HL-60 (cell line): ENCODE data around the gene DLX5.
A peak's percentile ranks its signal among the peaks of the same experiment; 100 is the strongest.

ENCODE experiments used
- DNase-seq, 2 experiments: peaks; one replicate each; pipeline ENCODE4 v3.0.0-alpha.2; 2010 to 2020; ENCODE audit warnings: low read depth in 1 of 2, low spot score in 1 of 2
- H3K27ac ChIP-seq: fragments of 250-450 bp; sonication (Bioruptor Pico); replicated peaks from 2 replicates; pipeline ENCODE4 v1.5.1; 2020; ENCODE audit warnings: mild to moderate bottlenecking, moderate library complexity
- H3K27me3 ChIP-seq: fragments of 250-450 bp; sonication (Bioruptor Pico); 2 replicates; pipeline ENCODE4 v1.5.1; 2021; ENCODE audit warnings: mild to moderate bottlenecking, moderate library complexity; ENCODE audit not compliant: insufficient read depth, poor library complexity, severe bottlenecking
- H3K4me3 ChIP-seq: replicated peaks from 2 replicates; pipeline ENCODE4 v1.5.1; 2011; ENCODE audit warnings: mild to moderate bottlenecking, control low read depth, low read length; ENCODE audit not compliant: insufficient read depth
- CTCF ChIP-seq: IDR thresholded peaks from one replicate; pipeline ENCODE4 v1.5.1; 2011; ENCODE audit warnings: low read length, control low read depth, inconsistent platforms; ENCODE audit not compliant: insufficient read depth
- GABPA ChIP-seq: IDR thresholded peaks from 2 replicates; pipeline ENCODE4 v1.6.1; 2012; ENCODE audit warnings: low read depth
- POLR2AphosphoS5 ChIP-seq: IDR thresholded peaks from 2 replicates; pipeline ENCODE4 v1.6.1; 2012; ENCODE audit warnings: low read depth
- REST ChIP-seq: IDR thresholded peaks from 2 replicates; pipeline ENCODE4 v1.6.1; 2012; ENCODE audit warnings: low read depth; ENCODE audit not compliant: insufficient replicate concordance
- SPI1 ChIP-seq: IDR thresholded peaks from 2 replicates; pipeline ENCODE4 v1.6.1; 2012; ENCODE audit warnings: low read depth, mild to moderate bottlenecking, borderline replicate concordance

DLX5 gene

GRCh38 chr7:97026715-97027426, 2.2 kb upstream of the DLX5 start:
- Histone ChIP-seq H3K27ac (no peak overlapping the region), H3K27me3 (peaks cover 50% of the 10 kb centered on the region), H3K4me3 (no peak overlapping the region)
- TF ChIP-seq REST = no peak
- no peak for TF ChIP-seq CTCF
- TF ChIP-seq SPI1 = no peak
- no peak for TF ChIP-seq POLR2AphosphoS5
- no peak for TF ChIP-seq GABPA
- DNase-seq = peak in 1 of 2 experiments; percentile 34

- DNase-seq = no peak
- TF ChIP-seq CTCF = no peak
- no peak for TF ChIP-seq GABPA
- TF ChIP-seq REST = no peak
- no peak for TF ChIP-seq SPI1
- TF ChIP-seq POLR2AphosphoS5 = no peak
- Histone ChIP-seq H3K4me3 (no peak overlapping the region), H3K27ac (no peak overlapping the region), H3K27me3 (peaks cover 57% of the 10 kb centered on the region)
Observed at GRCh38 chr7:97025983-97026714, 1.5 kb upstream of the DLX5 start.

GRCh38 chr7:97025130-97025499, 484 bp upstream of the DLX5 start:
- no peak for TF ChIP-seq CTCF
- TF ChIP-seq REST = no peak
- no peak for TF ChIP-seq GABPA
- no peak for TF ChIP-seq POLR2AphosphoS5
- TF ChIP-seq SPI1 = no peak
- no peak for DNase-seq
- Histone ChIP-seq H3K4me3 (no peak overlapping the region), H3K27ac (no peak overlapping the region), H3K27me3 (peaks cover 63% of the 10 kb centered on the region)
